ENCODE data around the gene SLC35F3.
"Not testable (repeated sequence)": the region's sequence is repeated elsewhere in the genome, so short reads cannot be mapped to it uniquely, and the experiment has no call there.

SLC35F3 gene

DNA sequence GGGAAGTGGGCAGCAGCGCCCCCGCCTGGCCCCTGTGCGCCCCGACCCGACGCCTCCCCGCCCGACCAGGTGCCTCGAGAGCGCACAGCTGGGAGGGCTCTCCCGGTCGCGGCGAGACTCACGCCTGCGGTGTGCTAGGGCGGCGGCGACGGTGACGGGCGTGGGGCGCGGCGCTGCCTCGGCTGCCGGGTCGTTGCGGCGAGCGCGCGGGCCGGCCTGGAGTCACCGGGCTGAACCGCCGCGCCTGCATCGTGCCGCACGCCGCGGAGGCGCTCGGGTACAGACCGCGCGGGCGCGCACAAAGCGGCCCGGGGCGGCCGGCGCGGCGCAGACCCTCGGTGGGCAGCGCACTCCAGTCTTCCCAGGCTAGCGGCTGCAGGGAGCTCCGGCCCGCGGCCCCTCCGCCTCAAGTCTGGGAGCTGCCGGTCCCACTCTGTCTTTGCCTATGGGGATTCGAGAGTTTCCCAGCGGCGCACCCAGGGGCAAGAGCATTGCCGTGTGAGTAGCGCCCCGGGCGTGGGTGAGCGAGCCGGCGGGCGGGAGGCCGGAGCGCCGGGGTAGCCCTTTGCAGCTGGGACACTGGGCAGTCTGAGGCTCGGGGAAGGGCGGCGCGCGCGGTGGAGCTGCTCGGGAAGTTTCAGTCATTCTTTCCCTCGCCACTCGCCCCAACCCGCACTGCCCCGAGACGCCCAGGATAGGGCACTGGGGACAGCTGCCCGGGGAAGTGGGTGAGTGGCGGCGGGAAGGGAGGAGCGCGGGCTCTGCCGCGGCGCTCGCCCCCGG is at the start of gene SLC35F3:
Gene SLC35F3, plus strand, starts transcription at position 44 of the 783 bp plus-strand sequence.
- peak in 1 of 4 experiments; percentile 15 for DNase-seq (ENCODE audit: low read depth in 4 of 4, low spot score in 1 of 4)

DNA sequence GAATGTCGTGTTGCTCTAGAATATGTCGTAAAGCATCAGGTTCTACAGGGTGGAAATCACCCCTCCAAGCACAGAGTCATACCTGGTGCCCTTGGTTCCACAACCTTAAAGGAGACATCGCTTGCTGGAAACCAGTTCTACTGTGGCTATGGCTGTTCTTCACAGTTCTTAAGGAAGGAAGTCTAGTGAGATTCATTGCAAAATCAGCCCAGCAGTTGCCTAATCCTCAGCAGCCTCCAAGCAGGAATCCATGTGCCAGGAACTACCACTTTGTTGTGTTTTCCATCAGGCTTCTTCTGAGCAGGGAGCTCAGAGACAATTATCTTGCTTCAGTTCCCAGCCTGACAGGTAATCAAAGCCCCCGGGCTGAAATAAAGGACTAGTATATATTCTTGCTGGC is 45.0 kb upstream of the SLC35F3 start:
- DNase-seq (ENCODE audit: low read depth in 4 of 4, low spot score in 1 of 4): no peak

DNA sequence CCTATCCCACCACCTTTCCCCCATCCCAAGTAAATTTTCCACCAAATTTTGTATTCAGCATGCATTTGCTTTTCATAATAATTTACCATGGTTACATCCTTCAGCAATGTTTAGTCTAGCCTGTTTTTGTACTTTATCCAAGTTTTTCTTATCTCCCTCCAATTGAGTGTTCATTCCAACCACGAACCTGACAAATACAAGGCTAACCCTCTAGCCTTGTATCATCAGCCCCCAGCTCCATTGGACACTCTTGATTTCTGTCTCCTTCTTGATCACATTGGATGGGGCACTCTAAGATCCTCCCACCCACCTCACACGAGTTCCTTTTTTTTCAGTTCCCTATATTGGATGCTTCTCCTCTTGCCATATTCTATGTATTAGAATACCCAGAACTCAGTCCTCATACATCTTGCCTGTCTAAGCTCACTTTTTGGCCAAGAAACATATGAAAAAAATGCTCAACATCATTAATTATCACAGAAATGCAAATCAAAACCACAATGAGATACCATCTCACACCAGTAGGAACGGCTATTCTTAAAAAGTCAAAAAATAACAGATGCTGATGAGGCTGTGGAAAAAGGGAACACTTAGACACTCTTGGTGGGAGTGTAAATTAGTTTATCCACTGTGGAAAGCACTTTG is 40.5 kb upstream of the SLC35F3 start:
- no peak for DNase-seq (ENCODE audit: low read depth in 4 of 4, low spot score in 1 of 4)

- DNase-seq (ENCODE audit: low read depth in 4 of 4, low spot score in 1 of 4): no peak
Measured at GRCh38 chr1:233864578-233864977, 39.9 kb upstream of the SLC35F3 start.

DNA sequence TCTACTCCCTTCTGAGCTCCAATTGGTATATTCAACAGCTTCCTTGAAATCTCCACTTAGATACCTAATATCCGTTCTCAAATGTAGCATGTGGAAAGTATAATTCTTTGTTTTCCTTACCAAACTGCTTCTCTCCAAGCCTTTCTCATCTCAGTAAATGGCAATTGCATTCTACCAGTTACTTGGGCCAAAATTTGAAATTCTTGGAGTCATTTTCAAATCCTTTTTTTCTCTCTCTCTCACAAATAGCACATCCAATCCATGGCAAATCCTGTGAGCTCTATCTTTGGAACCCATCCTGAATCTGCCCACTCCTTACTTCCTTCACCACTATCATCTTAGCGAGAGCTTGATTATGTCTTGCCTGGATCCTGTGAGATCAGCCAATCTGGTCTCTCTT is 39.3 kb upstream of the SLC35F3 start:
- DNase-seq (ENCODE audit: low read depth in 4 of 4, low spot score in 1 of 4): no peak

DNA sequence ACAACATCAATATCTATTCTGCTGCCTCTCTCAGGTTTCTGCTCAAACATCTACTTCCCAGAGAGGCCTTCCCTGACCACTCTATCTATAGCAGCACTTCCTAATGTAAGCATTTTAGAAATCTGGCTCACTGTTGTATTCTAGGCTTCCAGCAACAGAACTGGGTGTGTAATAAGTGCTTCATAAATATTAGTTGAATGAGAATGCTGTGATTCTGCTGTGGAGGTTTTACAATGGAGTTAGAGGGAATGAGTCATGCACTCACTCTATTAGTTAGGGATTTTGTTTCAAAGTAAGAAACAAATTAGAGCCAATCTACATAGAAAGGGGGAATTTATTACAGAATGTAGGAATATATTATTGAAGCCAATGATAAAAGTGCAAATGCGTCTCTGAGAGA is 38.6 kb upstream of the SLC35F3 start:
- no peak for DNase-seq (ENCODE audit: low read depth in 4 of 4, low spot score in 1 of 4)

DNA sequence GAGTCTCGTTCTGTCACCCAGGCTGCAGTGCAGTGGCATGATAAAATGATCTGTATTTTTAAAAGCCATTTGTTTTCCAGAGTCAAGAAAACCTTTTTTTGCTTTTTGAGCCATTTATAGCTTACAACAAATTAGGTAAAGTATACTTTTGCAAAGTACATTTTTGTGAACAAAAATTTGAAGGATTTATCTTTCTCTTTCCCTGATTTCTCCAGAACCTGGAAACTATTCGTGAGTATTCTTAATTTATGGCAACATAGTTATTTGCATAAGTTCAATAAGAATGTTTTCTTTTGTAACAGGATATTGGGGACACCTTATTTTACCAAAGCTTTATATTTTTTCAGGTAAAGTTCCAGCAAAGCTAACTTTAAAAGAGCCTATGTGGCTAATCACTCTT is 37.4 kb upstream of the SLC35F3 start:
- no peak for DNase-seq (ENCODE audit: low read depth in 4 of 4, low spot score in 1 of 4)

DNA sequence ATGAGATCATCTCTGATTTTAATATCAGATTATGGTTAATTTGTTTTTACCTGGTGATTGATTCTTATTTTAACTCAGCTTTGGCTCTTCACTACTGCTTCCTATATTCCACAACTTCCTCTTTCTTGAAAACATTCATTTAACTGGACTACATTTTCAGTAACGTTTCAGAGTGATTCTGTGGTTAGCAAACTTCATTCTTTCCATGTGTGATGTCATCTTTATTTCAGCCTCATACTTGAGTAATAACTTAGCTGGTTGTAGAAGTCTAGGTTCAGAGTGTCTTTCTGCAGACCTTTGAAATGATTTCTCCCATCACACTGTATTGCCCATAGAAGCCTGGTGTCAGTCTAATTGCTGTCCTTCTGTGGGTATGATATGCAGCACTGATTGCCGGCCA is 36.0 kb upstream of the SLC35F3 start:
- no peak for DNase-seq (ENCODE audit: low read depth in 4 of 4, low spot score in 1 of 4)

DNA sequence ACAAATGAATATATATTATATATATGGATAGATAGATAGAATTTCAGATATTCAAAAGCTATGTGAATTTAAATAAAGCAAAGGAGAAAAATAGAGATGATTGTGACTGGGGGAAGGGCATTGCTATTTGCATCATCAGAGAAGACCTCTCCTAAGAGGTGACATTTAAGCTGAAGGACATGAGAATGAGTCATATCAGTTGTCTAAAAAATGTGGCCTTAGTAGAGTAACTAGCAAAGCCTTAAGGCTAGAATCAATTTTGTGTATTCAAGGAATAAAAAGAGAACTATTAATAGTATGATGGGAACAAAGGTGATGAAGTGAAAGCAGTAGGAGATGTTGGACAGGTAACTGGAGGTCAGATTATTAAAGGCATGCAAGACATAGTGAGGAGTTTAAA is 34.8 kb upstream of the SLC35F3 start:
- DNase-seq (ENCODE audit: low read depth in 4 of 4, low spot score in 1 of 4): no peak

GRCh38 chr1:233873666-233874065 is 30.8 kb upstream of the SLC35F3 start:
- no peak for DNase-seq (ENCODE audit: low read depth in 4 of 4, low spot score in 1 of 4)

DNA sequence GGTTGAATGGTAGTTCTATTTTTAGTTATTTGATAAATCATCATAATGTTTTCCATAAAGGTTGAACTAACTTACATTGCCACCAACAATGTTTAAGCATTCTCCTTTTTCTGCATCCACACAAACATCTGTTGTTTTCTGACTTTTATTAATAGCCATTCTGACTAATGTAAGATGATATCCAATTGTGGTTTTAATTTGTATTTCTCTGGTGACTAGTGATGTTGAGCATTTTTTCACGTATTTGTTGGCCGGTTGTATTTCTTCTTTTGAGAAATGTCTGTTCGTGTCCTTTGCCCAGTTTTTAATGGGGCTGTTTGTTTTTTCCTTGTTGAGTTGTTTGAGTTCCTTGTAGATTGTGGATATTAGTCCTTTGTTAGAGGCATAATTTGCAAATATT is 24.6 kb upstream of the SLC35F3 start:
- DNase-seq (ENCODE audit: low read depth in 4 of 4, low spot score in 1 of 4): no peak

DNA sequence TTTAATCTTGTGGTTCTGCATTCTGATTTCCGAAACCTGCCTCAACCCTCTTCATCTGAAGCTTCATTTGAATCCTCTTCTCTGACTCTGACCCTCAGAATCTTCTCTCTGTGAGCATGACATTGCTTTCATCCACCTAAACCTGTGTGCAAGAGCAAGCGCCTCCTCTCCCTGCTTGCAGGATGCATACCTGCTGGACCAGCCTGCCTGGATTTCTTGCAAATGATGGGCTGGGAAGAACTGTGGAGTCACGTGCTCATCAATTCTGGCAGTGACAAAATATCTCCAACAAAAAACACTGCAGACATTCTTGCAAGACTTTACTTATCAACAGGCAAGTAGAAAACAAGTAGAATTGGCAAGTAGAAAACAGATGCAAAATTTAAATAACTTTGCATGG is 20.8 kb upstream of the SLC35F3 start:
- DNase-seq (ENCODE audit: low read depth in 4 of 4, low spot score in 1 of 4): no peak

DNA sequence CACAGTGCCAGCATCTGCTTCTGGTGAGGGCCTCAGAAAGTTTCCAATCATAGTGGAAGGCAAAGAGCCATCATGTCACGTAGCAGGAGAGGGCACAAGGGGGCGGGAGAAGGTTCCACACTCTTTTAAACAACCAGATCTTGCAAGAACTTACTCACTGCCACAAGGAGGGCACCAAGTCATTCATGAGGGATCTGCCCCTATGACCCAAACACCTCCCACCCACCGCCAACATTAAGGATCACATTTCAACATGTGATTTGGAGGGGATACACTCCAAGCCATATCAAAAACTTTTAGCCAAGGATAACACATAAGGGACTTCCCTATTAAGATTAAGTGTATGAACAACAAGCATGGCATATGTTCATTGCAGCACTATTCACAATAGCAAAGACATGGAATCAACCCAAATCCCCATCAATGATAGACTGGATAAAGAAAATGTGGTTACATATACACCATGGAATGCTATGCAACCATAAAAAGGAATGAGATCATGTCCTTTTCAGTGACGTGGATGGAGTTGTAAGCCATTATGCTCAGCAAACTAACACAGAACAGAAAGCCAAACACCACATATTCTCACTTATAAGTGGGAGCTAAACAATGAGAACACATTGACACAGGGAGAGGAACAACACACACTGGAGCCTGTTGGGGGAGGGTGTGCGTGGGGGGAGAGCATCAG is 19.9 kb upstream of the SLC35F3 start:
- no peak for DNase-seq (ENCODE audit: low read depth in 4 of 4, low spot score in 1 of 4)

DNA sequence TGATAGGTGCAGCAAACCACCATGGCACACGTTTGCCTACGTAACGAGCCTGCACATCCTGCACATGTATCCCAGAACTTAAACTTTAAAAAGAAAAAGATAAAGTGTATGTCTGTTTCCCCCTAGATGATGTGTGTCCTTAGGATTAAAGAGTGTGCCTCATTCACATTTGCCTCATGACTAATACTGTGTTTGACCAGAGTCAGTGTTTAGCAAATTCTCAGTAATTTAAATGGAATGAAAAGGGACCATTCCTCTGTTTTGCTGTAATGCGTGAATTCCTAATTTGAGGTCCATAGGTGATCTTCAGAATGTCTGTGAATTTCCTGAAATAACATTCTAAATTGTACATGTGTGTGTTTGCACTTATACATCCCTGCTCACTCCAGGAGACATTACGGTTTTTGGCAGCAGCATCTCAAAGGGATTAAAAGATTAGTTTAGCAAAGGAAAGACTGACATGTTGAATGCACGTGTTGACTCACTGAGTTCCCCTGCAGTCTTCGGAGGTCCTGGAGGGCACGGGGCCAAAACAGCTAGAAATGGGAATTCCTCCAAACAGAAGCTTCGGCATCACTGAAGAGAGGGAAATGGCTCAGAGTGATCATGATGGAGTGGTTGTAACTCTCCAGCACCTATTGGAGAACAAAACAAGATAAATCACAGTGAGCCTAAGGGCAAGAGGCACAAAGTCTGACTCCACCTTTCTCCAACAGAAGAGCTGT is 19.1 kb upstream of the SLC35F3 start:
- no peak for DNase-seq (ENCODE audit: low read depth in 4 of 4, low spot score in 1 of 4)

DNA sequence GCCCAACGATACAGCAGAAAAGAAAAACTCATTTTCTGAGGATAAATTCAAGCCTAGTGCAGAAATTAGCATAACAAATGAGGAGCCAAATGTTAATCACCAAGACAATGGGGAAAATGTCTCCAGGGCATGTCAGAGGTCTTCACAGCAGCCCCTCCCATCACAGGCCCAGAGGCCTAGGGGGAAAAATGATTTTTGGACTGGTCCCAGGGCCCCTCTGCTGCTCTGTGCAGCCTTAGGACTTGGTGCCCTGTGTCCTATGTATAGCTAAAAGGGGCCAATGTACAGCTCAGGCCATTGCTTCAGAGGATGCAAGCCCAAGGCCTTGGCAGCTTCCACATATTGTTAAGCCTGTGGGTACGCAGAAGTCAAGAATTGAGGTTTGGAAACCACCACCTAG is 13.3 kb upstream of the SLC35F3 start:
- not testable (repeated sequence) for DNase-seq (ENCODE audit: low read depth in 4 of 4, low spot score in 1 of 4)

DNA sequence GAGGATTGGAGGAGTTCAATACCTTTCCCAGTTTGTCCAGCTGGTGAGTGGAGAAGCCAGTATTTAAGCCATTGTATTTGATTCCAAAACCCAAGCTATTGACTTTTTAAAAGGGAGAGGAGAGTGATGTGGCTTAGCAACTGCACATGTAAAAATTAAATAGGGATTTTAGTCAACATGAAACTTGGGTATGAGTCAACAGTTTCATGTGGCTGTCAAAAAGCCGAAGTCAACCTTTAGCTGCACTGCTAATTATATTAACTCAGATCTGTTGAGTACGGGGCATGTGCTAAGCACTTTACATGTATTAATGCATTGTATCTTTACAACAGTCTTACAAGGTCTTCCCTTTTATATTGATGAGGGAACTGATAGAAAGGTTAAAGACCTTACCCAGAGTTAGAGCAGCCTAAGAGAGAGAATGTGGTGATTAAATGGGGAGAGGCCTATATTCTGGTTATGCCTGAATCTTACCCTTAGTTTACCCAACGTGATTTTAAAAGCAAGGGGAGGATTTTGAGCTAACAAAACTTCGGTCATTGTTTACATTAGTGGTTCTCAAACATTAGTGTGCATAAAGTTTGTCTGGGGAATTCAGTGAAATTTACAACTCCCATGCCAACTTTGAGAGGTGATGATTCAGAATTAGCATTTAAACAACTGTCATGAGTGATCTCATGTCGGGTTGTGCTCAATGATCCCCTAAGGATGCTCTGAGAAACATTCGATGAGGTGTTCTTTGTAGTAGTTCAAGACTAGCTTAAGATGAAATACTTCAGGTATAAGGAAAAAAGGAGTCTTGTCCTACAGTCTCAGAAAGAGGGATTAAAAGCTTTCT is 6.9 kb upstream of the SLC35F3 start:
- no peak for DNase-seq (ENCODE audit: low read depth in 4 of 4, low spot score in 1 of 4)

DNA sequence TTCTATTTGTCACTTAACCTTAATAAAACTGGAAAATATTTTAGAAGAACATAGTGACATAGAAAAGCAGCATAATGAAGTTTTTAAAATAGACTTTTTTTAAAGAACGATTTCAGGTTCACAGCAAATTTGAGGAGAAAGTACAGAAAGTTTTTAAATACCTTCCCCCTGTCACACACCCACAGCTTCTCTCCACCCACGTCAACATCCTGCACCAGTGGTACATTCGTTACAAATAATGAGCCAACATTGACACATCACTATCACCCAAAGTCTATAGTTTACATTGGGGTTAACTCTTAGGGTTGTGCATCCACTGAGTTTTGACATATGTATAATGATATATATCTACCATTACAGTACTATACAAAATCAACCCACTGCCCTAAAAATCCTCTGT is 3.0 kb upstream of the SLC35F3 start:
- no peak for DNase-seq (ENCODE audit: low read depth in 4 of 4, low spot score in 1 of 4)

- no peak for DNase-seq (ENCODE audit: low read depth in 4 of 4, low spot score in 1 of 4)
Measured at GRCh38 chr1:233905416-233906051, 1.1 kb downstream of the SLC35F3 start.

DNA sequence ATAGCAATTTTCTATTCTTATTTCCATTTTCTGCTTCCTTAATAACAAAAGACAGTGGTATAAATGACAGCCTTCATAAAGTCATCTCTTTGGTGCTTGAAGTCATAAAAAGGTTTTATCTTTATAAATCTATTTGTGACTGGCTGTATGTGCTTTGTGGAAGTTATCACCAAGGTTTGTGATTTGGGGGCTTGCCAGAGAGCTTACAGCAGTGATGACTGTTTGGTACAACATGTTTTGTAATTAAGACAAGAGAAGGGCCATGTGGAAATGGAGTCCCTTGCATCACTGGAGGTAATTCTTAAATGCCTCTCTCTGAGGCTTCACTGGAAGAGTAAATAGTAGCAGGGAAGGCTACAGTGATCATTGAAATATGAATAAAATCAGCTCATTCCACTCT is 2.7 kb downstream of the SLC35F3 start:
- DNase-seq (ENCODE audit: low read depth in 4 of 4, low spot score in 1 of 4): no peak

DNA sequence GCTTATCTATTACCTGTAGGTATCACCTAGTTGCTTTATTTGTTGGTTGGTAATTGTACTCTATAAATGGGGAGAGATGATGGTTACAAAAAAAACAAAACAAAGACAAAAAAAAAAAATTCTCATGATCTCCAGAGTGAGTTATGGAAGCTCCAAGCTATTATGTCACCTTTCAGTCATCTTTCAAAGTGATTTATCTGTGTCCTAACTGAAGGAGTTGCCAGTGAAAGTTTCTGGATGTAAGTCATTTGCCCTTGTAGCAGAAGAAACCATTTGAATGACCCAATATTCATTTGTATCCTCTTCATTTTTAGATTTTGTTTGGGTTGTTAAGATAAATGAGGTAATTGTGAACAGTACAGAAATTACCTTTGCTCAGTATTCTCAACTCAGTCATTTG is 3.6 kb downstream of the SLC35F3 start:
- DNase-seq (ENCODE audit: low read depth in 4 of 4, low spot score in 1 of 4): no peak

Measured in stimulated activated CD4-positive, alpha-beta T cell treated with anti-CD3 and anti-CD28 coated beads, Interleukin-1b, Interleukin-23, amount 100 ng/mL, for 24 hours (primary cell).